LNCAP (cell line): Measurements from ENCODE around the gene ELL2.

Source experiments
- CTCF ChIP-seq: fragments of 450-650 bp; IDR thresholded peaks from 2 replicates; pipeline ENCODE4 v1.5.1; 2017; ENCODE audit warnings: mild to moderate bottlenecking

ELL2 gene

GRCh38 chr5:96001262-96001661 lies 39.6 kb upstream of the ELL2 start:
- TF ChIP-seq CTCF = no peak

- no peak for TF ChIP-seq CTCF
Observed at GRCh38 chr5:96000308-96000707, 38.7 kb upstream of the ELL2 start.

GRCh38 chr5:95996904-95997723 lies 35.5 kb upstream of the ELL2 start:
- no peak for TF ChIP-seq CTCF

GRCh38 chr5:95995962-95996489 lies 34.4 kb upstream of the ELL2 start:
- TF ChIP-seq CTCF = no peak

GRCh38 chr5:95993776-95994175 lies 32.1 kb upstream of the ELL2 start:
- TF ChIP-seq CTCF = no peak

- no peak for TF ChIP-seq CTCF
Observed at GRCh38 chr5:95993266-95993665, 31.6 kb upstream of the ELL2 start.

GRCh38 chr5:95989283-95990048 lies 27.8 kb upstream of the ELL2 start:
- no peak for TF ChIP-seq CTCF
